Caki2 (cell line): ENCODE measurements around the gene ALPP. TPM values are rescaled to one million over a fixed set of nuclear protein-coding genes. Genes with fewer than 3 reads are reported as not detected.
"Not testable (repeated sequence)": the region's sequence is repeated elsewhere in the genome, so short reads cannot be mapped to it uniquely, and the experiment has no call there.

Experiments used
- DNase-seq: peaks from one replicate; pipeline ENCODE4 v3.0.0-alpha.2; 2015; ENCODE audit warnings: low read depth
- in situ Hi-C: cut with HindIII; loops from 2 replicates; pipeline ENCODE4 v1.10.0; 2016; ENCODE audit warnings: low sequenced_read_pairs, low pct_unique_long_range_greater_than_20kb, mixed read lengths
- total RNA-seq: library from RNA; depleted of rRNA; stranded (reverse); fragments of >200 nt; shearing (Covaris generic); gene quantifications from 2 replicates; pipeline ENCODE4 v1.2.3, GENCODE V29; 2014; ENCODE audit warnings: low replicate concordance

Gene ALPP
- total RNA-seq, 1 experiment from 2014 or later = not detected

DNA sequence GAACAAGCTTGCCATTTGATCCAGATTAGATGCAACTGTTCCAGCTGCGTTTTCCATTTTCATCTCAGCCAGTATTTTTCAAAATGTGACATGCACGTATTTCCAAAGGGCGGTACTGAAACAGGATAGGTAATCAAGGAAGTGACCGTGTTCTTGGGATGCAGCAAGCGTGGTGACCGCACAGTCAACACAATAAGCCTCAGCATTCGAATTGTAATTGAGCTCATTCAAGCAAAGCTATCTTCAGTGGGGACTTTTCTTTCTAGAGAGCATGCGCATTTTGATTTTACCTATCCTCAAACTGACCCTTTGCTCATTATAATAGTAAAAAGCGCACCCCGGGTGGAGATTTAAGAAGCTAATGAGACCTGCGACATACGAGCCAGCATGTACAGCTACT, 3.4 kb upstream of the ALPP start:
- in situ Hi-C loops = no loop called here
- no peak for DNase-seq

DNA sequence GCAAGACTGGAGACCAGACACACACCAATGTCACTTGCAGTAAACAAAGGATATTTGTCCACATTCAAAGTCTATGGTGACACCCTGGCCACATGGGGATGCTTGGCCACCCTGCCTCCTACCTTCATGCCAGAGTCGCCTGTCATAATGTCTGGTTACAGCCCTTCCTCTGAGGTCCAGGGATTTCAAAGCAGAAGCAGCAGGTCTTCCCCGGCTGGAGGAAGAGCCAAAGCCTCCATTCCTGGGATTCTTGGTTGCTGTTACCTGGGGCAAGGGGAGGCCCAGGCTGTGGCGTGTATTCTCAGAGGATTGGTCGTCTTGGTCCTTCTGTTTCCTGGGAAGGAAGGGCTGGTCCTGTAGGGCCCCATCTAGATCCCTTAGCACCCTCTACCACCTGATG, 2.3 kb upstream of the ALPP start:
- DNase-seq = no peak
- in situ Hi-C loops = no loop called here

DNA sequence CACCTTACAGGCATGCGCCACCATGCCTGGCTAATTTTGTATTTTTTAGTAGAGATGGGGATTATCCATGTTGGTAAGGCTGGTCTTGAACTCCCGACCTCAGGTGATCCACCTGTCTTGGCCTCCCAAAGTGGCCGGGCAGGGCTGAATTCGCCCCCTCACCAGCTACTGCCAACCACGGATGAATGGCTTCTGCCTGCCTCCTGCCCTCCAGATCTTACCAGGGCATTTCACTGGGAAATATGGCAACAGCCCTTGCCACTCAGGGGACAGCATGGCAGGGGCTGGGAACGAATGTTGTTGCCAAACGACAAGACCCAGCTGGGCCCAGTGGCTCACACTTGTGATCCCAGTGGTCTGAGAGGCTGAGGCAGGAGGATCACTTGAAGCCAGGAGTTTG, 1.8 kb upstream of the ALPP start:
- no peak for DNase-seq
- in situ Hi-C loops = no loop called here

DNA sequence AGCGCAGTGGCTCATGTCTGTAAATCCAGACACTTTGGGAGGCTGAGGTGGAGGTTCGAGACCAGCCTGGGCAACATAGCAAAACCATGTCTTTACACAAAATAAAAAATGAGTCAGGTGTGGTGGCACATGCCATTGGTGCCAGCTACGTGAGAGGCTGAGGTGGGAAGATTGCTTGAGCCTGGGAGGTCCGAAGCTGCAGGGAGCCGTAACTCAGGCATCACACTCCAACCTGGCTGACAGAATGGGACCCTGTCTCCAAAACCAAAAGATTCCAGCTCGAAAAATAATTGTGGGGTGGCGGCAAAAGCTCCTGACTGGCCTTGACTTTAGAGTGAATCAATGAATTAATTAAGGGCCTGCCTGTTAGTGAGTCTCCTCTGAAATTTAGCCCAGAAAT, 1.2 kb upstream of the ALPP start:
- in situ Hi-C loops = no loop called here
- no peak for DNase-seq

DNA sequence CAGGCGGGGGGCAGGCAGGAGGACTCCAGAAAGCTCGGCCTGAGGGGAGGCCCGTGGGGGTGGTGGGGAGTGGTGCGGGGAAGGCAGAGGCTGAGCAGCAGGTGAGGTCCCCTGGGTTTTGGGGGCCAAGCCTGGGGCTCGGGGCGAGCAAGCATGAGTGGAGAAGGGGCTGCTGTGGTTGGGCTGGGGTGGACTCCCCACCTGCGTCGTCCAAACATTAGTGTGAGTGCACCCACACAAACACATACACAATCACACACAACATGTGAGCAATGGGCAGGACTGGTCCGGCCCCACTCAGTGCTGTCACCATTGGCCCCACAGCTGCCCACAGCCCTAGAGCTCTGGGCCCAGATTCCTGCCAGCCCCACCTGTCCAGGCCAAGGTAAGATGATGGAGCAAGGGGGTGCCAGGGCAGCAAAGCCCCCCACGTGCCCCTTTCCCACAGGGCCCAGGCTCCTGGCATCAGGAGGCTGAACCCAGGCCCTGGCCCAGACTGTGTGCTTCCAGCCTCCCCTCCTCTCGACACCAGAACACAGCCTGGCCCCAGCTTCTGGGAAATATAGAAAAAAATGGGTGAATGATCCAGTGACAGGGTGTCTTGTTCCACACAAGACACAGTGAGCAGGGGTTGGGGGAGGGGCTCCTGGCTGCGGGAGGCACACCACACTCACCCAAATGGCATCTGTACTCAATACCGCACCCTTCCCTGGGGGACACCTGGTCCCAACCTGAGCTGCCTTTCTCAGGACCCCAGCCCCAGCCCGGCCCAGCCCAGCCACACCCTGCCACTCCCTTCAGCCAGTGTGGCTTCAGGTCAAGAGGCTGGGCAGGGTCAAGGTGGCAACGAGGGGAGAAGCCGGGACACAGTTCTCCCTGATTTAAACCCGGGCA, 463 bp upstream of the ALPP start:
- DNase-seq = no peak
- in situ Hi-C loops = no loop called here

DNA sequence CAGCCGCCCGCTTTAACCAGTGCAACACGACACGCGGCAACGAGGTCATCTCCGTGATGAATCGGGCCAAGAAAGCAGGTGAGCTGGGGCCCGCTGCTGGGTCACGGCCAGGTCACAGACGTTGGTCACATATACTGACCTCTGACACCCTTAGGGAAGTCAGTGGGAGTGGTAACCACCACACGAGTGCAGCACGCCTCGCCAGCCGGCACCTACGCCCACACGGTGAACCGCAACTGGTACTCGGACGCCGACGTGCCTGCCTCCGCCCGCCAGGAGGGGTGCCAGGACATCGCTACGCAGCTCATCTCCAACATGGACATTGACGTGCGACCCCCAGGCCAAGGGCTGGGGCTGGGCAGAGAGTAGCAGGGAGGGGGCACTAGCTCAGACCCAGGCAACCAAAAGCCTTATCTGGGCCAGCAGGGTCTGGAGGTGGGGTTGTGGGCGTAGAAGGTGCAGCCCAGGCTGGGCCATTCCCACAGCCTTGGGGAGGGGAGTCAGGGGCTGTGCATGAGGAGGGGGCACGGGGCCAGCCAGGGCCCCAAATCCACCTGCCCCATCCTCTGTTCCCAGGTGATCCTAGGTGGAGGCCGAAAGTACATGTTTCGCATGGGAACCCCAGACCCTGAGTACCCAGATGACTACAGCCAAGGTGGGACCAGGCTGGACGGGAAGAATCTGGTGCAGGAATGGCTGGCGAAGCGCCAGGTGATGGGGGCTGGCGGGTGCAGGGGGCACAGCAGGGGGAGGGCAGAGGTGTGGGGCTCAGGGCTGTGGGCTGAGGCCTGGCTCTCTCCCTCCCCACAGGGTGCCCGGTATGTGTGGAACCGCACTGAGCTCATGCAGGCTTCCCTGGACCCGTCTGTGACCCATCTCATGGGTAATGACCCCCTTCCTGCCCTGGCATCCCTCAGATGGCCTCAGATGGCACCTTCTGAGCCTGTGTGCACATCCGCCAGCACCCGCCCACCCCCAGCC, 1.3 kb downstream of the ALPP start:
- in situ Hi-C loops, DNase-seq: not testable (repeated sequence)

DNA sequence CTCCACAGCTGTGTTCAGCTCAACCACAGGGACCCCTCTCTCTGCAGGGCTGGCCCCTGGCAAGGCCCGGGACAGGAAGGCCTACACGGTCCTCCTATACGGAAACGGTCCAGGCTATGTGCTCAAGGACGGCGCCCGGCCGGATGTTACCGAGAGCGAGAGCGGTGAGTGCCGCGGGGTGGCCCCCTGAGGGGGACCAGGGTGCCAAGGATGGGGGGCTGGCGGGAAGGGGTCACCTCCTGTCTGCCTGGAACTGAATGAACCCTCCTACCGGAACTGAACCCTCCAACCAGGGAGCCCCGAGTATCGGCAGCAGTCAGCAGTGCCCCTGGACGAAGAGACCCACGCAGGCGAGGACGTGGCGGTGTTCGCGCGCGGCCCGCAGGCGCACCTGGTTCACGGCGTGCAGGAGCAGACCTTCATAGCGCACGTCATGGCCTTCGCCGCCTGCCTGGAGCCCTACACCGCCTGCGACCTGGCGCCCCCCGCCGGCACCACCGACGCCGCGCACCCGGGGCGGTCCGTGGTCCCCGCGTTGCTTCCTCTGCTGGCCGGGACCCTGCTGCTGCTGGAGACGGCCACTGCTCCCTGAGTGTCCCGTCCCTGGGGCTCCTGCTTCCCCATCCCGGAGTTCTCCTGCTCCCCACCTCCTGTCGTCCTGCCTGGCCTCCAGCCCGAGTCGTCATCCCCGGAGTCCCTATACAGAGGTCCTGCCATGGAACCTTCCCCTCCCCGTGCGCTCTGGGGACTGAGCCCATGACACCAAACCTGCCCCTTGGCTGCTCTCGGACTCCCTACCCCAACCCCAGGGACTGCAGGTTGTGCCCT, 2.9 kb downstream of the ALPP start:
- DNase-seq, in situ Hi-C loops: not testable (repeated sequence)

DNA sequence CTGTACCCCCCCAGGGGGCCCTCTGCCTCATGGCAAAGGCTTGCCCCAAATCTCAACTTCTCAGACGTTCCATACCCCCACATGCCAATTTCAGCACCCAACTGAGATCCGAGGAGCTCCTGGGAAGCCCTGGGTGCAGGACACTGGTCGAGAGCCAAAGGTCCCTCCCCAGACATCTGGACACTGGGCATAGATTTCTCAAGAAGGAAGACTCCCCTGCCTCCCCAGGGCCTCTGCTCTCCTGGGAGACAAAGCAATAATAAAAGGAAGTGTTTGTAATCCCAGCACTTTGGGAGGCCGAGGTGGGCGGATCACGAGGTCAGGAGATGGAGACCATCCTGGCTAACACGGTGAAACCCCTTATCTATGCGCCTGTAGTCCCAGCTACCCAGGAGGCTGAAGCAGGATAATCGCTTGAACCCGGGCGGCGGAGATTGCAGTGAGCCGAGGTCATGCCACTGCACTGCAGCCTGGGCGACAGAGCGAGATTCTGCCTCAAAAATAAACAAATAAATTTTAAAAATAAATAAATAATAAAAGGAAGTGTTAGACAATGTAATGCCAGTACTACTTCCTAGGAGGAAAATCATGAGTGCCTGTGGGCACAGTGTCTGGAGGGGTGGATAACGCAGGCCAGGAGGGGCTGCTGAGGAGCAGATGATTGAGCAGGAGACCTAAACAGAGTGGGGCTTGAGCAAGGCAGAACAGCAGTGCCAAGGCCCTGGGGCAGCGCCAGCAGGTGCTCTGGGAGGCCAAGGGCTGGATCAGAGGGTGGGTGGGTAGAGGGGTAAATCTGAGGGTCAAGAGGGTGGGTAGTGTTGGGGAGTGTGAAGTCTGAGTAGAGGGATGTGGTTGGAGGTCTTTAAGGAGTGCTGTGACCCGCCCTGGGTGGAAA, 4.0 kb downstream of the ALPP start:
- DNase-seq = no peak
- in situ Hi-C loops = no loop called here

DNA sequence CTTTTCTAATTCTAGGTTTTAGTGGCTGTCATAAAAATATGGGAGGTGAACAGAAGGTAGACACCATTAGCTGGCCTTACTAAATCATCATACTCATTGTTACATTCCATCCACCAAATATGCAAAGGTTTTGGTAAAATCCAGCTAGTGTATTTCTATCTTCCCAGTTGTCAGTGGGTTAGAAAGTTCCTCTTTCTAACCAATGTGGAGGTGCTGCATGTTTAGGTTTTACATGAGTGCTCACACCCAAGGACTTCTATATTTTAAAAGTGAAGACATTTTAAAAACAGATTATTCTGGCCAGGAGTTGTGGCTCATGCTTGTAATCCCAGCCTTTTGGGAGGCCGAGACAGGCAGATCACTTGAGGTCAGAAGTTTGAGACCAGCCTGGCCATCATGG, 5.9 kb downstream of the ALPP start:
- in situ Hi-C loops = no loop called here
- no peak for DNase-seq

DNA sequence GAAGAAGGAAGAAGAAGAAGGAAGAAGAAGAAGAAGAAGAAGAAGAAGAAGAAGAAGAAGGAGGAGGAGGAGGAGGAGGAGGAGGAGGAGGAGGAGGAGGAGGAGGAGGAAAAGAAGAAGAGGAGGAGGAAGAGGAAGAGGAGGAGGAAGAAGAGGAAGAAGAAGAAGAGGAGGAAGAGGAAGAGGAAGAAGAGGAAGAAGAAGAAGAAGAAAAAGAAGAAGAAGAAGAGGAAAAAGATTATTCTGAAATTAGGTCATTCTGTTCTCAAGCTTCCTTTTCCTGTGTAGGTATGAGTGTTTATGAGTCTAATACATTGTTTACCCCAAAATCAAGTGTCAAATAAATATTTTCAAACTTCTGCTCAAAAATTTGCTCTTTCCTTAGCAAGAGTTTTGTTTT, 6.5 kb downstream of the ALPP start:
- in situ Hi-C loops, DNase-seq: not testable (repeated sequence)

DNA sequence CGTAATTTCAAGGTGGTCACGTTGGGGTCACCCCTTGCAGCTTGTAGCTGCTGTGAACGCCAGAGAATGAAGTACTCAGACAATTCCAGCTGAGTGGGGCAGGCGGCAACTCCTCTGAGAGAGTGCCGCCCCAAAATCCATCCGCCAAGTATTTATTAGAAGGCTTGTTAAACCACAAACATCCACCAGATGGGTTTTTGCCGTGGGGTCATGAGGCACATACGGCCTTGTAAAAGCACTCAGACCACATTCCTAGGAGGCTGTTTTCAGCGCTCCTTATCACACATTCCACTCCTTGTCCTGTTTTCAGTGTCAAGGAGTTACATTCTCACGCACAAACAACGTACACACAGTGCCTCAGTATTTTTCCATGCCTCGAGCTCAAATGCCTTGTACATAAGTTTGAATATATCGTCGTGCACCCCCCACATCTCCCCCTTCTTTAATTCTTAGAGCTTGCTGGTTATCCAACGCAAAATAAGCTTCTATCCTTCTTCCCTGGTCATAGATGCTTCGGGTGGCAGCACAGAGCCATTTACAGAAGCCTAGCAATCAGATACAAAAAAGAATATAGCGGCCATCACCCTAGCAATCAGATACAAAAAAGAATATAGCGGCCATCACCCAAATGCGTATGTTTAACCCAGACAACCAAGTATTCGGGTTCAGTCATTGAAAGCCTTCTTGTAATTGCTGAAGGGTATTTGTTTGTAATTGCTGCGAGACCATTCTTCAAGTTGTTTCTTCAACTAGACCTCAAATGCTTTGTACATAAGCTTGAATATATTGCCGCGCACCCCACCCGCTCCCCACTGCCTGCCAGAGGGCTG, 7.3 kb downstream of the ALPP start:
- in situ Hi-C loops = no loop called here
- DNase-seq = no peak

DNA sequence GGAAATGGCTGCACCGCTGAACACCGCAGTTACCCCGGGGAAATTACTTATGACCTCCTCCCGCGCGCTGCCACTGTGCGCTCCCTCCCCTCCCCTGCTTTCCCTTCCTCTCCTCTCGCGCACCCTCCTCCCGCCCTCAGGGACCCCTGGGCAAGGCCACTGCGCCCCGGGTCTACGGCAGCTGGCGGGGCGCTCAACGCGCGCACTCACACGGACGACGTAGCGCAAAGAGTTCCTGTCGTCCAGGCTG, 7.9 kb downstream of the ALPP start:
- in situ Hi-C loops = no loop called here

DNA sequence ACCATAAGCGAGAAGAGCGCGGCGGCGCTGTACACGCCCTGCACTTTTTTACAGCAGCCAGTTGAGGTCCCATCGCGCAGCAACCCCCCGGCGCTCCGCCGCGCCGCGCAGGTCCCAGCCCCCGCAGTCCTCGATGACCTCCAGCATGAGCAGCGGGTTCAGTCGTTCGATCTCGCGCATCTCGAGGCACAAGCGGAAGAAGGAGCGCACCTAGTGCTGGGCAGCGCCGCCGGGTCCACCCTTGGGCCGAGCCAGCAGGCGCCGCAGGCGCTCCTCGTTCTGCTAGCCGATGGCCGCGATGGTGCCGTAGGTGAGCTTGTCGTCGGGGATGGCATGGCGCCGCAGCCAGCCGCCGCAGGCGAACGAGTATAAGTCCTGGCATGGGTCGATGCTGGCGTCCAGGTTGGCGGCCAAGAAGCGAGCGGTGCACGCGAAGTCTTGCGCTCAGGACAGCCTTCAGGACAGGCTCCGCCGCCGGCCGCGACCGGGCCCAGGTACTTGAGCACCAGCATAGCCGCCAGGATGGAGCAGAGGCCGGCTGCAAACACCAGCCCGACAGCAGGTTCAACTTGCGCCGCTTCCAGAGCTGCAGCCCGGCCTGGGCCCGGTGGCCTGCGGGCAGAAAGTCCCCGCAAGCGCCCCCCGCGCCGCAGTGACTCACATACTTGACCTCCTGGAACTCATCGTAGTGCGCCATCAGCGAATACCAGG, 8.3 kb downstream of the ALPP start:
- DNase-seq = no peak
- in situ Hi-C loops = no loop called here

More for the DNA sequence above, 7.9 kb downstream of the ALPP start:
- no peak for DNase-seq

DNA sequence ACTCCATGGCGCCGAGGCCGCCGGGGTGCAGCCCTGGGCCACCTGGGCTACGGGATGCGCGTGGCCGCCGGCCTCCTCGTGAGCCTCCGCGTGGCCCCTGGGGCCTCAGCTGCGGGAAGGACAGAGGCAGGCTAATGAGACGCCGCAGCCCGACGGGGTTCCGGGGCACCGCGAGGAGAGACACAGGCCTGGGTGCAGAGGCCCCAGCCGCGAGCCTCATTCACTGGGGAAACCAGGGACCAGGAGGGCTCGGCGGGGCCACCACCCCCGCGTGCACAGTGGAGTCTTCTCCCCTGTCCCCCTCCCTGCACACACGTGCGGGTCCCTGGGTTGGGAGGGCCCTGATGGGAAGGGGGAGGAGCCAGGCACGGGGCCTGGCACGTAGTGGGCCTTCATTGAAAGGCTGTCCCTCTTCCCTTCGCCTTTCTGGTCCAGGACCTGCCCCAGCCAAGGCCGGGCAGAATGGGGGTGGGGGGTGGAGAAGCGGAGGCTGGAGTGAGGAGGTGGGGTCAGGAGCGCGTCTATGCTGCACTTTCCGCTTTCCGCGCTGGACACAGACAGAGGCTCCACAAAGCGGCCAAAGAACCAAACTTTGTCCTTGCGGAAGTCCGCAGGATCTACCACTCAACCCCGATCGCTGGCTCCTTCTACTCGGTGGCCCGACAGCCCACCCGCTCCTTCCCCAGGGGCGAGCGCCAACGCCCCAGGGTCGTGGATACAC, 9.1 kb downstream of the ALPP start:
- in situ Hi-C loops = no loop called here
- DNase-seq = no peak

DNA sequence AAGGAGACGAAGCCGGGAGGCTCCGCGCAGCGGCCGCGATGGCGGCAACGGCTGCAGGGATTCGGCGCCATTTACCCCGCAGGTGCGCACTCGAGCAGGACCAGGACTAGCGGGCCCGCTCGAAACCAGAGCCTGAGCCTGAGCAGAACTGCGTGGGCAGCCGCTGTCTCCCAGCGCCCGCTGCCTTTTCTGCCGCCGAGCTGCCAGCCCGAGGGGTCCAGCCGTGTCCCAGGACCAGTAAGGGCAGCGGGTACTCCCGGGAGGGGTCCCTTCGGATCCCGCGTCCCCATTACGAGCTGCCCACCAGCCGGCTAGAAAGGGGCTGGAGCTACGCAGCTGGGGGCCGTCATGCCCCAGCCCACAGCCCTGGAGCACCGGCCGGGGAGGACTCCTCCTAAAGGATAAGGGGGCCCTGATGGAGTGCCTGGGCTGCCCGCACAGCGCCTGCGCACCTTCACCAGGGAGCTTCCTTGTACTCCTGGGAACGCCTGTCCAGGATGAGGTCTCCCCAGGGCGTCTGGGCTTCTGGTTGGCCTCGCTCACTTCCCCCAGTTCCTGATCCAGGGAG, 9.9 kb downstream of the ALPP start:
- in situ Hi-C loops = no loop called here
- no peak for DNase-seq
